Measurements from ENCODE around the gene CACNA2D2.

Gene CACNA2D2

GRCh38 chr3:50422153-50422552 is 81.3 kb downstream of the CACNA2D2 start:
- Histone ChIP-seq H2AFZ (ENCODE audit: low read length) (no peak overlapping the region), H3K27me3 (ENCODE audit: insufficient read depth, low read length) (0 out of 2 replicates have a peak, but pooled peaks cover 4% of the 10 kb centered on the region), H3K9me3 (ENCODE audit: low read length) (no peaks in the 10 kb centered on the region), H3K4me2 (ENCODE audit: low read length) (no peak overlapping the region), H3K36me3 (ENCODE audit: insufficient read depth, low read length) (no peaks in the 10 kb centered on the region), H3K27ac (ENCODE audit: low read depth, low read length, poor library complexity, severe bottlenecking) (no peak overlapping the region), H3K4me1 (ENCODE audit: insufficient read depth, low read length, severe bottlenecking) (no peaks in the 10 kb centered on the region), H4K20me1 (ENCODE audit: insufficient read depth, low read length) (no peaks in the 10 kb centered on the region), H3K79me2 (ENCODE audit: insufficient read depth, low read length) (no peaks in the 10 kb centered on the region), H3K9me2 (ENCODE audit: low read depth, low read length) (no peaks in the 10 kb centered on the region), H3K4me3 (ENCODE audit: low read depth, low read length, poor library complexity, severe bottlenecking) (no peak overlapping the region), H3F3A (ENCODE audit: insufficient read depth, low read length) (no peaks in the 10 kb centered on the region), H3K9ac (ENCODE audit: low read length) (no peak overlapping the region)
- TF ChIP-seq CTCF (IDR thresholded peaks at IDR 0.05; ENCODE audit: low read length): no peak
- no peak for TF ChIP-seq EZH2 (IDR thresholded peaks at IDR 0.05; ENCODE audit: borderline replicate concordance, low read length)

- no peaks in the 10 kb centered on the region for H3K4me1 ChIP-seq (ENCODE audit: insufficient read depth, low read length, severe bottlenecking)
- H3K9ac ChIP-seq (ENCODE audit: low read length): no peak overlapping the region
- no peaks in the 10 kb centered on the region for H3F3A ChIP-seq (ENCODE audit: insufficient read depth, low read length)
- no peak overlapping the region for H3K4me3 ChIP-seq (ENCODE audit: low read depth, low read length, poor library complexity, severe bottlenecking)
- H3K9me2 ChIP-seq (ENCODE audit: low read depth, low read length): no peaks in the 10 kb centered on the region
- H2AFZ ChIP-seq (ENCODE audit: low read length): no peak overlapping the region
- no peak overlapping the region for H3K4me2 ChIP-seq (ENCODE audit: low read length)
- no peaks in the 10 kb centered on the region for H3K36me3 ChIP-seq (ENCODE audit: insufficient read depth, low read length)
- 0 out of 2 replicates have a peak, but pooled peaks cover 4% of the 10 kb centered on the region for H3K27me3 ChIP-seq (ENCODE audit: insufficient read depth, low read length)
- no peaks in the 10 kb centered on the region for H3K9me3 ChIP-seq (ENCODE audit: low read length)
- no peaks in the 10 kb centered on the region for H3K79me2 ChIP-seq (ENCODE audit: insufficient read depth, low read length)
- no peak for TF ChIP-seq EZH2 (IDR thresholded peaks at IDR 0.05; ENCODE audit: borderline replicate concordance, low read length)
- peak; percentile 28; the same call in 1 of the 2 replicates for TF ChIP-seq CTCF (IDR thresholded peaks at IDR 0.05; ENCODE audit: low read length)
- H4K20me1 ChIP-seq (ENCODE audit: insufficient read depth, low read length): no peaks in the 10 kb centered on the region
- H3K27ac ChIP-seq (ENCODE audit: low read depth, low read length, poor library complexity, severe bottlenecking): no peak overlapping the region
These were observed 83.7 kb downstream of the CACNA2D2 start for GRCh38 chr3:50419595-50420370.

GRCh38 chr3:50418850-50419249 is 84.6 kb downstream of the CACNA2D2 start:
- no peaks in the 10 kb centered on the region for H3K9me2 ChIP-seq (ENCODE audit: low read depth, low read length)
- no peak overlapping the region for H3K9ac ChIP-seq (ENCODE audit: low read length)
- H2AFZ ChIP-seq (ENCODE audit: low read length): no peak overlapping the region
- 0 out of 2 replicates have a peak, but pooled peaks cover 4% of the 10 kb centered on the region for H3K27me3 ChIP-seq (ENCODE audit: insufficient read depth, low read length)
- no peaks in the 10 kb centered on the region for H3K36me3 ChIP-seq (ENCODE audit: insufficient read depth, low read length)
- H3K27ac ChIP-seq (ENCODE audit: low read depth, low read length, poor library complexity, severe bottlenecking): no peak overlapping the region
- no peak overlapping the region for H3K4me2 ChIP-seq (ENCODE audit: low read length)
- H3K4me1 ChIP-seq (ENCODE audit: insufficient read depth, low read length, severe bottlenecking): no peaks in the 10 kb centered on the region
- no peaks in the 10 kb centered on the region for H4K20me1 ChIP-seq (ENCODE audit: insufficient read depth, low read length)
- H3K79me2 ChIP-seq (ENCODE audit: insufficient read depth, low read length): no peaks in the 10 kb centered on the region
- no peak overlapping the region for H3K4me3 ChIP-seq (ENCODE audit: low read depth, low read length, poor library complexity, severe bottlenecking)
- TF ChIP-seq EZH2 (IDR thresholded peaks at IDR 0.05; ENCODE audit: borderline replicate concordance, low read length): no peak
- TF ChIP-seq CTCF (IDR thresholded peaks at IDR 0.05; ENCODE audit: low read length): no peak
- H3K9me3 ChIP-seq (ENCODE audit: low read length): no peaks in the 10 kb centered on the region
- no peaks in the 10 kb centered on the region for H3F3A ChIP-seq (ENCODE audit: insufficient read depth, low read length)

All from OCI-LY1 (cell line).